HG03066 (cell line): ENCODE data around the gene MAN1B1.

ENCODE experiments used
- ATAC-seq: cut with Tn5 transposase; IDR thresholded peaks from one replicate; pipeline ENCODE4 v1.9.1; 2021; ENCODE audit warnings: low read depth; ENCODE audit not compliant: unreplicated experiment

Gene MAN1B1

GRCh38 chr9:137067860-137068538, 18.8 kb upstream of the MAN1B1 start:
- ATAC-seq: no peak

- no peak for ATAC-seq
Observed at GRCh38 chr9:137068539-137069507, 18.0 kb upstream of the MAN1B1 start.

- ATAC-seq: no peak
Observed at GRCh38 chr9:137069508-137070091, 17.2 kb upstream of the MAN1B1 start.

- ATAC-seq: peak; percentile 76
Observed at GRCh38 chr9:137070201-137070905, 16.4 kb upstream of the MAN1B1 start, which contains the start of gene SAPCD2. TSS of gene SAPCD2 (minus strand) at chr9:137070557. CDS start at chr9:137070460, 97 bp downstream.

GRCh38 chr9:137070906-137071275, 15.9 kb upstream of the MAN1B1 start:
- no peak for ATAC-seq

GRCh38 chr9:137071282-137071681, 15.5 kb upstream of the MAN1B1 start:
- ATAC-seq: no peak

- ATAC-seq: no peak
Observed at GRCh38 chr9:137073992-137074399, 12.8 kb upstream of the MAN1B1 start.

GRCh38 chr9:137074657-137075274, 12.0 kb upstream of the MAN1B1 start:
- ATAC-seq: no peak

- no peak for ATAC-seq
Observed at GRCh38 chr9:137075275-137075775, 11.5 kb upstream of the MAN1B1 start.

GRCh38 chr9:137076636-137077009, 10.2 kb upstream of the MAN1B1 start:
- ATAC-seq: no peak

GRCh38 chr9:137077010-137077747, 9.6 kb upstream of the MAN1B1 start, which contains the start of gene UAP1L1:
TSS of gene UAP1L1 (plus strand) at chr9:137077517. CDS start at chr9:137077533, 16 bp downstream.
- ATAC-seq: no peak

GRCh38 chr9:137077758-137078693, 8.8 kb upstream of the MAN1B1 start:
- ATAC-seq: no peak

- ATAC-seq: no peak
Observed at GRCh38 chr9:137078701-137079400, 7.9 kb upstream of the MAN1B1 start.

GRCh38 chr9:137079401-137079787, 7.4 kb upstream of the MAN1B1 start:
- no peak for ATAC-seq

- ATAC-seq: no peak
Observed at GRCh38 chr9:137080260-137081122, 6.3 kb upstream of the MAN1B1 start.

- ATAC-seq: no peak
Observed at GRCh38 chr9:137082222-137082924, 4.4 kb upstream of the MAN1B1 start.
